Measurements from ENCODE around the gene MAP3K3.
A peak's percentile ranks its signal among the peaks of the same experiment; 100 is the strongest.

The MAP3K3 gene

DNA sequence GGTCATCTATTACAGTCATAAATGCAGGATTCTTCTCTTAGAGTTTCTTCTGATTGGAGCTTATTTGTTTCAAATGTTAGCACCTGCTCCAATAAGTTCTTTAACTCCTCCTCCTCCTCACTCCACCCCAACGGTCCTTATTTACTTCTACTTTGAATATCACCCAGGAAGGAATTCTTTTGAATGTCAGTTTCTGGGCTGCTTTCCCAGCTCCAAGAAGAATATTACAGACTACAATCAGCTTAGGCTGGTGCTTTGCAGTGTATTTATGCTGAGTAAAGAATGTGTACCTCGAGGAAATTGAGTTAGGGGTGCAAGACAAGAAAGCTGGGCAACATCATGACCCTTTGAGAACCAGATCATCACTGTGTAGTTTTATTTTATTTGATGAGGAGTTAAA lies 30.8 kb downstream of the MAP3K3 start:
- no peak for DNase-seq (ENCODE audit: low spot score)

- DNase-seq (ENCODE audit: low spot score), result no peak
Observed at GRCh38 chr17:63657786-63658185, 35.6 kb downstream of the MAP3K3 start.

DNA sequence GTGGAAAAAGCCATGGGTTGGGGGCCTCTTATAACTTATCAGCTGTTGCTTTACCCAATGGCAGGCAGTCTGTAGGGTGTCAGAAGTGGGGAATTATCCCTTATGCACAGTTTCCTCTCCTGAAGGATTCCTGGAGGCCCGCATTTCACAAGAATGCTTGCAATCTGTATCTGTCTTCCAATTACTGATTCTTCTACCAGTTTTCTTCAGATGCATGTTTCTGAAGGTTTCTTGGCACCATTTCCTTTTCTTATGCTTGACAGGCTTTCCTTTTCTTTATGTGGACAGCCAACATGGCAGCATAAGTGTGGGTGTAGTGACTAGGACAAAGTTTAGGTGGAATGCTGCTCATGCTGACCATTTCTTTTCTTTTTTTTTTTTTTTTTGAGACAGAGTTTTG lies 36.1 kb downstream of the MAP3K3 start:
- no peak for DNase-seq (ENCODE audit: low spot score)

GRCh38 chr17:63659850-63660249 lies 37.6 kb downstream of the MAP3K3 start:
- DNase-seq (ENCODE audit: low spot score), result no peak

DNA sequence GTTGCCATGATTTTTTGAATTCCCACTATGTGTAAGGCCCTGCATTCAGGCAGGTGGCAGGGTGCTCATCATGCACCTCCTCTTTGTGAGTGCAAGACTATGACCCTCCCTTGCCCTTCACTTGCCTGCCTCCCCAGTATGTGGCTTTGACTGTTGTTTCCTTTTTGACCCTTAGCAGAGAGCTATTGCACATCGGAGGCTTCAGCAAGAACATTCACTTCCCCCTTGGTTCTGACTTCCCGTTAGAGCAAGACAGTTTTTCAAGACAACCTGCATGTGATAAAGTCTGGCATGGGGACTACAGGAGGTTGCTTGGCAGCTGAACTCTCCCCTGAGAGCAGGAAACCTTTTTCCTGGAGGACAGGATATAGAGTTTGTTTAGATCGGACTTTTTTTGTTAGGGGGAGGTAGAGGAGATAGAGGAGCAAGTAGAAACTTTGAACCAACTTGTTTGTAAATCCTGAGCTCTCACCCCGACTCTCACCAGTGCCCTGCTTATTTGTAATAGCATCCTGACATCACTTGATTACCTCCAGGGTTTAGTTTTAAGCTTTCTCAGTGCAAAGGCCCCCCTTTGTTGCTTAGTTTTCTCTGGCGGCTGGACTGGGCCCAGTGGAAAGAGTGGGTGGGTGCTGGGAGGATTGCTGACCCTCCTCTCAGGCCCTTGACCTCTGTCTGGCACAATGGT lies 43.5 kb downstream of the MAP3K3 start:
- DNase-seq (ENCODE audit: low spot score), result no peak

DNA sequence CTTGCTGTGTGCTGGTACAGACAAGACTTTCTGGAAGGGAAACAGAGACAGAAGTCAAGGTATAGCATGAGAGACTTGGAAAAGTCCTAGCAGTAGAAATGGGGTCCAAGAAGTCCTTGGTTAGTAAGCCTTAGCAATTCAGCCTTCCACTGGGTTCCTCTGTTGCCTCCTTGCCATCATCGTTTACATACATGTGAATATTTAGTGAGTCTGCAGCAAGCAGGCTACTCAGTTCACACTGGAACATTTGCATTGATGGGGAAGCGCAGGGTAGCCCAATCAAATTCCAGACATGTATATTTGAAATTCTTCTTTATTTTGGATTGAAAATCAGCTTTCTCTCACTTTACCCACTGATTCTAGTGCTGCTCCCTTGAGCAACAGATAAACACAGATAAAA lies 50.6 kb downstream of the MAP3K3 start:
- no peak for DNase-seq (ENCODE audit: low spot score)

- no peak for DNase-seq (ENCODE audit: low spot score)
Observed at GRCh38 chr17:63675231-63675606, 53.0 kb downstream of the MAP3K3 start.

DNA sequence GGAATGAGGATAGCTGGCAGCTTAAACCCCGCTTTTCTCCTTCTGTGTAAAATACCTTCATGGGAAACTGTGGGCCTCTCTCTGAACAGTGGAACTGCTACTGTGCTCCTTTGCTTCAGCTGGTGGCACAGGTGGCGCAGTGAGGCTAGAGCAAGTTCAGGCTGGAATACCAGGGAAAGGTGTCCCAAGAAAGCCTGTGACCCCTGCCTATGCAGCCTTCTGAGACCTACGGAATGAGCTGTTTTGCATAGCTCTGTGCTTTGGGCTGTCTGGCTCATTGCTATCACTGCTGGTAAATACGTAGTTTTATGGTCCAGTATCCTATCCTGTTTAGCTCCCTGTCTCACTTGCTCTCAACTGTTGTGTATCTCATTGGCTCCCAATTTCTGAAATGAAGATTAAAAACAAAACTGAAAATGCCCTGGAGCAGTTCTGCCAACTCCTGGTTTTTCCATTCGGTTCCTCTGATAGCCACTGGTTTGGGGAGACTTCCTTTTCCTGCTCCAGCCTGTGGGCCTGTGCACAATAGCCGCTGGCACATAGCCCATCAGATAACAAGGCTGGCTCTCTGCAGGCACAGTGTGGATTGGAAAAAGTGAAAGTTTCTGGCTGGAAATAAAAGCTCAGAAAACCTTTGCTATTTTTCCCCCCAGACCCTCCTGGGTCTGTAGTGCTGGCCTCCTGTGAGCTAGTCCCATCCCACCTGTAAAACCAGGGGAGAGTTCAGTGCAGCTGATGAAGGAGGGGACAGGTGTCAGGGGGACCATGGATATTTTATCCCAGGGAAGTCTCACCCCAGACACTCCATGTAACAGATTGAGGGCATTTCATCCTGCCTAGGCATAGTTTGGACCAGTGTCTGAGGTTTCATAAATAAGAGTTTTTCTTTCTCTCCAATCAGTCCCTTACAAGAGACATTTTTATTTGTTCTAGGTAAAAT lies 53.7 kb downstream of the MAP3K3 start:
- peak; percentile 85 for DNase-seq (ENCODE audit: low spot score)

DNA sequence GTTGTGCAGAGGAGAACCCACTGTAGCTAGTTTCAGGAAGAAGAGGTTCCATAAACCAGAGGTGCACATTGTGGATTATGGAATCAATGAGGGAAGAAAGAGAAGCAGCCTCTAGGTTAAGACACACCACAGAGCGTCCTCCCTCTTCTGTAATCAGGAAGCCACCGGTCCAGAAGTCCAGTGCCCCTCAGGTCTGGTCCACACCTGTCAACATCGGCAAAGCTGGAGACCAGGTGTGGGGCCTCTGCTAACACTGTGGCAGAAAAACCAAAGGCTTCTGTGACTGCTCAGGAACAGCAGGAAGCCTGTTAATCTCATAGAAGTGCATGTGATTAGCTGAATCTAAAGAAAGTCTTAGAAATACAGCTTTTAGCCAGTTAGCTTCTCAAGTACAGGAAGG lies 54.4 kb downstream of the MAP3K3 start:
- no peak for DNase-seq (ENCODE audit: low spot score)

DNA sequence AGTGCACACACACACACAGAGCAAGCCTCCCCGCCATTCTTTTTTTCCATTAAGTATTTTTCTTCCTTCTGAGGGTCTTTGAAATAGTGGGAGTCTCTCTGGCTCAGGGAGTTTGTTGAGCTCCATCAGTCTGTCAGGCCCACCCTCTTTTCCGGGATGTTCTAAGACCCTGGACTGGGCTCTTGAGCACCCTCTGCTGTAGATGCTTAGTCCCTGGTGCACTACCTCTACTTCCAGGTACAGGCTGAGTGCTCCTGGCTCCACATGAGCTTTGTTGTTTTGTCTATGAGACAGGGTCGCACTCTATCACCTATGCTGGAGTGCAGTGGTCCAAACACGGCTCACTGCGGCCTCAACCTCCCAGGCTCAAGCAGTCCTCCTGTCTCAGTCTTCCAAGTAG lies 57.0 kb downstream of the MAP3K3 start:
- DNase-seq (ENCODE audit: low spot score), result no peak

- DNase-seq (ENCODE audit: low spot score), result no peak
Observed at GRCh38 chr17:63680700-63681099, 58.5 kb downstream of the MAP3K3 start.

DNA sequence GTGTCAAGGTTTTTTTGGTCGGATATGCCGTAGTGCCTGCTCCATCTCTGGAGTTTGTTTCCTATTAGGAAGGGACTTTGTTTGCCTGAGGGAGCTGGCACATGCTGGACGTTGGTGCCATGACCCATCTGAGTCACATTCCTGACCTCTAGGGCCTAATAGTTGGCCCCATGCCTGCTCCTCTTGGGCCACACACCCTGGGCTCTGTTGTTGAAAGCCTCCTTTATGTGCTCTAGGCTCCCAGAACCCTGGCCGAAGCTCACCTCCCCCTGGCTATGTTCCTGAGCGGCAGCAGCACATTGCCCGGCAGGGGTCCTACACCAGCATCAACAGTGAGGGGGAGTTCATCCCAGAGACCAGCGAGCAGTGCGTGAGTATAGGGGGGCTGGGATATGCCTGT lies 59.3 kb downstream of the MAP3K3 start:
- DNase-seq (ENCODE audit: low spot score), result no peak

DNA sequence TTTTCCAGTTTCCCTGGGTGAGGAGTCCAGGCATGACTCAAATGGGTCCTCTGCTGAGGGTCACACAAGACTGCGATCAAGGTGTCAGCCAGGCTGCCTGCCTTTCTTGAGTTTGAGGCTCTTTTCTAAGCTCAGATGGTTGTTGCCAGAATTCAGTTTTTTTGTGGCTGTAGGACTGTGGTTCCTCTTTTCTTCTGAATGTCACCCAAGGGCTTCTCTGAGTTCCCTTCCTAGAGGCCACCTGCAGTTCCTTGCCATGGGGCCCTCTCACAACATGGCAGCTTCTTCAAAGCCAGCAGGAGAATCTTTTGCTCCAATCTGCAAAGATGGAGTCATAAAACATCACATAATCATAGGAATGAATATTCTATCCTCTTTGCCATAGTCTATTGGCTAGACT lies 60.2 kb downstream of the MAP3K3 start:
- no peak for DNase-seq (ENCODE audit: low spot score)

DNA sequence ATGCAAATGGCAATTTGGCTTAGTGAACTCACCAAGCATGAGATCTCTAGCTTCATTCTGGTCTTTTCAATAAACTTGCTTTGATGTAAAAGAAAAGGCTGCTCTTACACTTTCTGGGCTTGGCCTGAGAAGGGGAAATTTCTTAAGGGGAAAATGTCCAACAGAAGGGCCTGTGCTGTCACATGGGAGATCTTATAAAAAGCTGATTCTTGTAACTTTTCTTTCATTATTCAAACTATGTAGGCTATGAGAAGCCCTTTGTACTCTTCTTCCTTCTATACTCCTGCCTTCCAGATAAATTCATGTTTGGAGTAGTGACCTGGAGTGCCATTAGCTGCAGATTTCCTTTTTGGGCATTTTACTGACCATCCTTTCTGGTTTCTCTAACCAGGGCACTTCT lies 60.8 kb downstream of the MAP3K3 start:
- DNase-seq (ENCODE audit: low spot score), result no peak

DNA sequence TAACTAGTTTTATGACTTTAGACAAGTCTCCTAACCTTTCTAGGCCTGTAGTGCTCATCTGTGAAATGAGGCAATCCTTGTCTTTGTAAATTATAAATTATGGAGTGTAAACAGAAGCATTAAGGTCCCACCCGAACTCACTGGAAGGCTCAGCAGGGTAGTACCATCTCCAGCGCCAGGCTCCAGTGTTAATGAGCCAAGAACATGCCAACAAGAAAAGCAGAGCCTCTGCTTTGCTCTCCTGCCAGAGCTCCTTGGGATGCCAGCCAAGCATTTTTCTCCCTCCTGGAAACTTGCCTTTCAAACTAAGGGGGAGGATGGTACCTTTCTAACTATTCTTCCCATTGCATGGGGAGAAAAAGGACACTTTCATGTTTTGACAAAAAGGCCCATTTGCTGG lies 62.8 kb downstream of the MAP3K3 start:
- DNase-seq (ENCODE audit: low spot score), result no peak

DNA sequence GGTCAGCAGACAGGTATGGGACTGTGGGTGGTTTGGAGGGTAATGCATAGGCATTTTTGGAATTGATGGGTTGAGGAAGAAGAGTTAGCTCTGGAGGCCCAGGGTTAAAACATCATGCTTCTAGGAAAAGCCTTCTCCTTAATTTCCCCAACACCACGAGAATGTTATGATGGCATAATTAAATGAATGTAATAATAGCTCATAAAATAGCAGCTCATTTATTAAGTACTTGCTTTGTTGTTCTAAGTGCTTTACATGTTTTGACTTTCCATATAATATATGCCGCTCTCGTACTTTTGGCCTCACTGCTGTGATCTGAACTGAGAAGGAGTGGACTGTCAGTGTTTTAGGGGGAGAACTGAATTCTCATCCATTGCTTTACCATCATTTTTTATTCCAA lies 63.4 kb downstream of the MAP3K3 start:
- no peak for DNase-seq (ENCODE audit: low spot score)

DNA sequence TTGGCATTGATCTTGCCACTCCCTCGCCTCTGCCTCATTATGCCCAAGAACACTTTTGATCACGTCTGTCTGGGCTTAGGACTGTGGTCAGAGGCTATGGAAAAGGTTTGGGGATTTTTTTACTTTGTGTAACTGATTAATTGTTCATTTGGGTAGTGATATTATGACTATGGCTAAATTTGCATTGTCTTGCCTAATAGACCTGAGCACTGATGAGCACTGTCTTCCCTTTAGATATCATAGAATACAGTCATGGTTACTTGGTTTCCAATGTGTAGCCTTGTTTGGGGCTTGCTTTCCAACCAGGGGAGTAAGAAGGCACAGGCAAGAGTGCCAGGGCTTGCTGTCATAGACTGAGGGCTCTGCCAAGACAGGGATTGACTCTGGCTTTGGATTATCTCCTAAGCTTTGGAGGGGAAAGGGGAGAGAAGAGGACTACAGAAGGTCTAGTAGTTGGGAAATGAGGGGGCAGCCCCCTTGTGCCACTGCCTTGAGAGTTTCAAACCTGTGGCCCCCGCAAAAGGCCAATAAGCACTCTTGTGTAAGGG lies 64.0 kb downstream of the MAP3K3 start:
- no peak for DNase-seq (ENCODE audit: low spot score)

GRCh38 chr17:63688396-63689020 lies 66.3 kb downstream of the MAP3K3 start:
- no peak for DNase-seq (ENCODE audit: low spot score)

DNA sequence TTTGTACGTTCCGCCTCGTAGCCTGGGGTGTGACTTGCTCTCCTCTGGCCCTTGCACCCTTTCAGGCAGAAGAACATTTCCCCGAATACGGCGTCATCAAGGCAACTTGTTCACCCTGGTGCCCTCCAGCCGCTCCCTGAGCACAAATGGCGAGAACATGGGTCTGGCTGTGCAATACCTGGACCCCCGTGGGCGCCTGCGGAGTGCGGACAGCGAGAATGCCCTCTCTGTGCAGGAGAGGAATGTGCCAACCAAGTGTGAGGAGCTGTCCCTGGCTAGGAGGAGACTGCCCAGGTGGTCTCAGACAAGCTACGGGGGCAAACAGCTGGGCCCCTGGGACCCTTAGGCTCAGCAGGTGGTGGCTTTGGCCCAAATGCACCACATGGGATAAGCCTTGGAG lies 67.3 kb downstream of the MAP3K3 start:
- no peak for DNase-seq (ENCODE audit: low spot score)

DNA sequence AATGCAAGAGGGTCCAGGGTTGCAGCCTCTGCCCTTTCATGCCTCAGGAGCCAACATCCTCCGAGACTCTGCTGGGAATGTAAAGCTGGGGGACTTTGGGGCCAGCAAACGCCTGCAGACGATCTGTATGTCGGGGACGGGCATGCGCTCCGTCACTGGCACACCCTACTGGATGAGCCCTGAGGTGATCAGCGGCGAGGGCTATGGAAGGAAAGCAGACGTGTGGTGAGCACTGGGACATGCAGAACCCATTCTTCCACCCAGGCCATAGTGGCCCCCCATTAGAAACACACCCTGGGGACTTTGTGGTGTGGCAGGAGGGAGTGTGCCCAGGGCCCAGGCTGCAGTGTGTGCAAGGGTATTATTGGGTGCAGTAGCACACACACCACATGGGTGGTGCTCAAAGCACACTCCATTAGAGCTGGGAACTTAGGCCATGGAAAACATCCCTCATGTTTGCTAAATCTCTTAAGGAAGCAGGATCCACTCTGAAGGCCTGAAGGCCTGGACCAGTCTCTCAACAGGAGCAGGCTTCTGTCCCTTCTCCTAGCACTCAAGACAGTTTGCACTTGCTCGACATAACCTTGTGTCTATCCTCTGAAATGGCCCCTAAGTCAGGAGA lies 70.1 kb downstream of the MAP3K3 start:
- DNase-seq (ENCODE audit: low spot score), result no peak

DNA sequence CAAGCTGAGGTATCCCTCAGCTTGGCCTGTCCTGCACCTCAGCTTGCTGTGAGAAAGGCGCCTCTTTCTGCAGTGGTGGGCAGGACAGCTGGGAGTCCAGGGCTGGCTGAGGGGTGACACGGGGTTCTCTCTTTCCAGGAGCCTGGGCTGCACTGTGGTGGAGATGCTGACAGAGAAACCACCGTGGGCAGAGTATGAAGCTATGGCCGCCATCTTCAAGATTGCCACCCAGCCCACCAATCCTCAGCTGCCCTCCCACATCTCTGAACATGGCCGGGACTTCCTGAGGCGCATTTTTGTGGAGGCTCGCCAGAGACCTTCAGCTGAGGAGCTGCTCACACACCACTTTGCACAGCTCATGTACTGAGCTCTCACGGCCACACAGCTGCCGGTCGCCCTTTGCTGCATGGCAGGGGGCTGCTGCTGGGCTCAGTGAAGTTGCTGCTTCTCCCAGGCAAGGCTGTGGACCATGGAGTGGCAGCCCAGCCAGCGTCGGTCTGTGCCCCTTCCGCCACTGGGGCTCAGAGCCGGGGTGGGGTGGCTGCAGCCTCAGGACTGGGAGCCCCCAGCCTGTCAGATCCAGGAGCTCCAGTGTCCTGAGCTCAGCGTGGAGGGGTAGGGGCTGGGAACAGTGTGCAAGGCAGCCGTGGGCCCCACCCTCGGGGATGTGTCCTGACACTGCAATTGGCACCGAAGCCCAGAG lies 71.3 kb downstream of the MAP3K3 start:
- DNase-seq (ENCODE audit: low spot score), result no peak

Measured in GM03348 (cell line).